HepG2 (cell line): Measurements from ENCODE around the gene IP6K1. TPM values are rescaled to one million over a fixed set of nuclear protein-coding genes. Genes with fewer than 3 reads are reported as not detected.

ENCODE experiments used
- AGO2 ChIP-seq: fragments of 200-400 bp; formaldehyde crosslinking; optimal IDR thresholded peaks from 2 replicates; pipeline ENCODE3; 2017; ENCODE audit warnings: mild to moderate bottlenecking, low read depth, low read length, moderate library complexity
- ARNTL ChIP-seq: sonication (generic); formaldehyde crosslinking; IDR thresholded peaks from 2 replicates; pipeline ENCODE4 v1.4.0; 2020; ENCODE audit warnings: mild to moderate bottlenecking, missing genetic modification reagents
- CBX1 ChIP-seq: IDR thresholded peaks from one replicate; pipeline ENCODE4 v1.6.1; 2016; ENCODE audit warnings: antibody characterized with exemption, low read depth
- CEBPB ChIP-seq: IDR thresholded peaks from 2 replicates; pipeline ENCODE4 v1.6.1; 2011; ENCODE audit warnings: low read depth, low read length, improper control_type of control experiment, borderline replicate concordance
- CENPT ChIP-seq: sonication (generic); formaldehyde crosslinking; IDR thresholded peaks from 2 replicates; pipeline ENCODE4 v1.8.0; 2022; ENCODE audit warnings: low read depth, mild to moderate bottlenecking, moderate library complexity, missing genetic modification reagents
- CREB1 ChIP-seq, 2 experiments: fragments of 450-650 bp in 1 of 2; IDR thresholded peaks; 2 replicates each; pipeline ENCODE4 v1.6.1; 2016 to 2017; ENCODE audit warnings: control low read depth in 1 of 2, mild to moderate bottlenecking in 1 of 2, missing compliant biosample characterization in 1 of 2, missing genetic modification characterization in 1 of 2
- EED ChIP-seq: sonication (generic); formaldehyde crosslinking; IDR thresholded peaks from 2 replicates; pipeline ENCODE4 v1.5.0; 2020; ENCODE audit warnings: mild to moderate bottlenecking, missing genetic modification reagents
- IKZF4 ChIP-seq: sonication (generic); formaldehyde crosslinking; IDR thresholded peaks from 2 replicates; pipeline ENCODE4 v1.5.1; 2020; ENCODE audit warnings: borderline replicate concordance, mild to moderate bottlenecking, low read depth, missing genetic modification reagents; ENCODE audit errors: not compliant biosample characterization
- IRX3 ChIP-seq: sonication (generic); formaldehyde crosslinking; IDR thresholded peaks from 2 replicates; pipeline ENCODE4 v1.8.1; 2023; ENCODE audit warnings: mild to moderate bottlenecking, low read depth, missing genetic modification reagents, borderline replicate concordance
- ISL2 ChIP-seq: sonication (generic); formaldehyde crosslinking; IDR thresholded peaks from 2 replicates; pipeline ENCODE4 v1.5.0; 2020; ENCODE audit warnings: missing genetic modification reagents
- KDM5B ChIP-seq: sonication (generic); formaldehyde crosslinking; IDR thresholded peaks from 2 replicates; pipeline ENCODE4 v1.4.0; 2020; ENCODE audit warnings: missing genetic modification reagents, mild to moderate bottlenecking, borderline replicate concordance
- MED13 ChIP-seq: sonication (generic); formaldehyde crosslinking; IDR thresholded peaks from 2 replicates; pipeline ENCODE4 v1.5.0; 2020; ENCODE audit warnings: missing genetic modification reagents
- MTF1 ChIP-seq: sonication (generic); formaldehyde crosslinking; IDR thresholded peaks from 2 replicates; pipeline ENCODE4 v1.5.0; 2020; ENCODE audit warnings: missing genetic modification reagents
- MXI1 ChIP-seq: IDR thresholded peaks from 3 replicates; pipeline ENCODE4 v1.6.1; 2012; ENCODE audit warnings: low read depth, low read length, inconsistent platforms, borderline replicate concordance
- NRL ChIP-seq: sonication (generic); formaldehyde crosslinking; IDR thresholded peaks from 2 replicates; pipeline ENCODE4 v1.5.0; 2020; ENCODE audit warnings: missing genetic modification reagents, mild to moderate bottlenecking, moderate library complexity, borderline replicate concordance
- PHF5A ChIP-seq: IDR thresholded peaks from one replicate; pipeline ENCODE4 v1.6.1; 2018; ENCODE audit warnings: low read depth, missing genetic modification reagents; ENCODE audit not compliant: unreplicated experiment
- RXRA ChIP-seq: sonication (generic); formaldehyde crosslinking; IDR thresholded peaks from 2 replicates; pipeline ENCODE4 v1.5.1; 2020; ENCODE audit warnings: missing genetic modification reagents
- TSC22D2 ChIP-seq: sonication (generic); formaldehyde crosslinking; IDR thresholded peaks from 2 replicates; pipeline ENCODE4 v1.5.1; 2020; ENCODE audit warnings: missing genetic modification reagents, mild to moderate bottlenecking, borderline replicate concordance
- ZFAT ChIP-seq: sonication (generic); formaldehyde crosslinking; conservative IDR thresholded peaks from 2 replicates; pipeline ENCODE4 v1.8.1; 2023; ENCODE audit warnings: missing genetic modification reagents, inconsistent platforms
- ZNF225 ChIP-seq: sonication (generic); formaldehyde crosslinking; IDR thresholded peaks from 2 replicates; pipeline ENCODE4 v1.4.0; 2020; ENCODE audit warnings: mild to moderate bottlenecking, missing genetic modification reagents
- ZNF3 ChIP-seq: IDR thresholded peaks from 2 replicates; pipeline ENCODE4 v1.7.0; 2017; ENCODE audit warnings: inconsistent platforms
- ZNF678 ChIP-seq: sonication (generic); formaldehyde crosslinking; IDR thresholded peaks from 2 replicates; pipeline ENCODE4 v1.4.0; 2020; ENCODE audit warnings: mild to moderate bottlenecking, missing genetic modification reagents
- ZSCAN12 ChIP-seq: sonication (generic); formaldehyde crosslinking; IDR thresholded peaks from 2 replicates; pipeline ENCODE4 v1.9.0; 2021; ENCODE audit warnings: mild to moderate bottlenecking, missing genetic modification reagents
- ZSCAN20 ChIP-seq: sonication (generic); formaldehyde crosslinking; IDR thresholded peaks from 2 replicates; pipeline ENCODE4 v1.4.0; 2020; ENCODE audit warnings: missing genetic modification reagents, mild to moderate bottlenecking, borderline replicate concordance
- polyA plus RNA-seq, 8 experiments: library from polyadenylated mRNA; depleted of rRNA in 3 of 8; stranded (reverse) in 7 of 8; unstranded in 1 of 8; fragments of >200 nt; fragmentation: Illumina TruSeq in 4 of 8; extraction: Trizol in 4 of 8; gene quantifications; 2 replicates each; pipeline versions ENCODE4 v1.2.1 to v1.2.3, GENCODE V29; 2011 to 2016; ENCODE audit warnings: low read depth in 4 of 8, missing spikeins in 1 of 8, mixed read lengths in 1 of 8; ENCODE audit not compliant: insufficient read depth in 1 of 8
- total RNA-seq, 5 experiments: library from RNA; depleted of rRNA; stranded (reverse); fragments of >200 nt; fragmentation: Illumina TruSeq; extraction: Trizol; gene quantifications; 2 replicates each; pipeline ENCODE4 v1.2.3, GENCODE V29; 2016; ENCODE audit warnings: low read depth in 1 of 5
- TF ChIP-seq, protein P1 (sequence below): IDR thresholded peaks from 2 replicates; pipeline ENCODE4 v1.6.1; 2018; ENCODE audit warnings: missing genetic modification reagents, mild to moderate bottlenecking, missing compliant biosample characterization
- TF ChIP-seq, protein P2 (sequence below): IDR thresholded peaks from 2 replicates; pipeline ENCODE4 v1.6.1; 2016; ENCODE audit warnings: low read depth
- TF ChIP-seq, protein P3 (sequence below): sonication (generic); formaldehyde crosslinking; IDR thresholded peaks from 2 replicates; pipeline ENCODE4 v1.4.0; 2020; ENCODE audit warnings: missing genetic modification reagents

The IP6K1 gene
- total and polyA plus RNA-seq, 2 of the 13 experiments (the other 11 are each of a cell fraction or from before 2014, with no cell fraction given): 17.7 to 29.7 TPM

DNA sequence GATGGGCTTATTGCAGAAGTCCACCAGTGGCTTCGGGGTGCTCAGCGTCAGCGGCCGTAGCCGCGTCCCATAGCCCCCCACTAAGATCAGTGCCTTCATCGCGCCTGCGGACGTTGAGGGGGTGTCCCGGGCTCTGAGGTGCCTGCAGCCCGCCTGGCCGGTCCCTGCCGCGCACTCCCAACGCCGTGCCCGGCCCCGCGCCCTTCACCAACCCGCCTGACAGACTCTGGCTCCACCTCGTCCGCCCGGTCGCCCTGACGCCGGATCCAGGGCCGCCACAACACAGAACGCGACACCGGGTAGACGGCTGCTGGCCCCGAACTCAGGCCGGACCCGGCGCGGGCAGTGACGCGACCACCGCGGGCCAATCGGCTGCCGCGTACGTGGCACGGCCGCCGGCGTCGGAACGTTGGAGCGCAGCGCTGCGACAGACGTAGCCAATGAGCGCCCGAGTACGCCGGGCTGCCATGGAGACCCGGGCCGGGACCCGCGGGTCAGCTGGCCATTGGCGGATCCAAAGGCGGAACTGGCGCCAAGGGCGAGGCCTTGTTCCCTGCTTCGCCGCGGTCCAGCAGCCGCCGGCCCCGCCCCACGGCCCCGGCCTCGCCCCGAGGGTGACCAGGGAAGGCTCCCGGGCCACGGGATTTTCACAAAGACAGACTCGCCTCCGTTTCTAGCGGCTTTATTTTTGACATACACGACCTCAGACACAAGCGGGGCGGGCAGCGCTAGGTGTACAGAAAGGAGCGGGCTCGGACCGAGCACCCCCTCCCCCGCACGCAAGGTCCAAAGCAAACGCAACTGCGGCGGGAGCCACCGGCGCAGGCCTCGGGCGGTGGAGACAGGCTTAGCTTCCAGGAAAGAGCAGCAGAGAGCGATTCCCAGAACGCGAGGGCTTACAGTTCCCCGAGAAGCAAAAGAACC, 62.5 kb downstream of the IP6K1 start, which contains the start of gene GMPPB (continued):
- TF ChIP-seq, protein P1, sequence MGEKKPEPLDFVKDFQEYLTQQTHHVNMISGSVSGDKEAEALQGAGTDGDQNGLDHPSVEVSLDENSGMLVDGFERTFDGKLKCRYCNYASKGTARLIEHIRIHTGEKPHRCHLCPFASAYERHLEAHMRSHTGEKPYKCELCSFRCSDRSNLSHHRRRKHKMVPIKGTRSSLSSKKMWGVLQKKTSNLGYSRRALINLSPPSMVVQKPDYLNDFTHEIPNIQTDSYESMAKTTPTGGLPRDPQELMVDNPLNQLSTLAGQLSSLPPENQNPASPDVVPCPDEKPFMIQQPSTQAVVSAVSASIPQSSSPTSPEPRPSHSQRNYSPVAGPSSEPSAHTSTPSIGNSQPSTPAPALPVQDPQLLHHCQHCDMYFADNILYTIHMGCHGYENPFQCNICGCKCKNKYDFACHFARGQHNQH (CRISPR knock-in tag): no peak
- 0 out of 2 replicates have a peak, but pooled peaks have one; percentile 32 for TF ChIP-seq CENPT (CRISPR knock-in tag)
- TF ChIP-seq ZSCAN12 (CRISPR knock-in tag): no peak
- no peak for TF ChIP-seq TSC22D2 (CRISPR knock-in tag)
- peak; percentile 84; the same call in 1 of the 2 replicates for TF ChIP-seq NRL
- TF ChIP-seq, protein P2, sequence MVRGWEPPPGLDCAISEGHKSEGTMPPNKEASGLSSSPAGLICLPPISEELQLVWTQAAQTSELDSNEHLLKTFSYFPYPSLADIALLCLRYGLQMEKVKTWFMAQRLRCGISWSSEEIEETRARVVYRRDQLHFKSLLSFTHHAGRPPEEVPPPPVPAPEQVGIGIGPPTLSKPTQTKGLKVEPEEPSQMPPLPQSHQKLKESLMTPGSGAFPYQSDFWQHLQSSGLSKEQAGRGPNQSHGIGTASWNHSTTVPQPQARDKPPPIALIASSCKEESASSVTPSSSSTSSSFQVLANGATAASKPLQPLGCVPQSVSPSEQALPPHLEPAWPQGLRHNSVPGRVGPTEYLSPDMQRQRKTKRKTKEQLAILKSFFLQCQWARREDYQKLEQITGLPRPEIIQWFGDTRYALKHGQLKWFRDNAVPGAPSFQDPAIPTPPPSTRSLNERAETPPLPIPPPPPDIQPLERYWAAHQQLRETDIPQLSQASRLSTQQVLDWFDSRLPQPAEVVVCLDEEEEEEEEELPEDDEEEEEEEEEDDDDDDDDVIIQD (CRISPR knock-in tag): no peak
- peak; percentile 98 for TF ChIP-seq AGO2
- TF ChIP-seq PHF5A (CRISPR knock-in tag): peak; percentile 22
- TF ChIP-seq RXRA (CRISPR knock-in tag): peak; percentile 57; the same call in 1 of the 2 replicates
- TF ChIP-seq ARNTL (CRISPR knock-in tag): 0 out of 2 replicates have a peak, but pooled peaks have one; percentile 32
- TF ChIP-seq CBX1: no peak
- TF ChIP-seq ZNF678 (CRISPR knock-in tag): no peak
- peak; percentile 36; the same call in 1 of the 2 replicates for TF ChIP-seq EED (CRISPR knock-in tag)
- TF ChIP-seq ZNF225 (CRISPR knock-in tag): 0 out of 2 replicates have a peak, but pooled peaks have one; percentile 21
- TF ChIP-seq, protein P3, sequence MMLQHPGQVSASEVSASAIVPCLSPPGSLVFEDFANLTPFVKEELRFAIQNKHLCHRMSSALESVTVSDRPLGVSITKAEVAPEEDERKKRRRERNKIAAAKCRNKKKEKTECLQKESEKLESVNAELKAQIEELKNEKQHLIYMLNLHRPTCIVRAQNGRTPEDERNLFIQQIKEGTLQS (CRISPR knock-in tag): no peak
- TF ChIP-seq KDM5B (CRISPR knock-in tag): peak; percentile 89; the same call in 1 of the 2 replicates
- TF ChIP-seq ZSCAN20 (CRISPR knock-in tag): no peak
- TF ChIP-seq CEBPB: no peak
- TF ChIP-seq ISL2 (CRISPR knock-in tag): no peak
- TF ChIP-seq MED13 (CRISPR knock-in tag): peak; percentile 12; the same call in 1 of the 2 replicates
- no peak for TF ChIP-seq ZFAT
- peak; percentile 96 for TF ChIP-seq CREB1 (IDR thresholded peaks at IDR 0.05)
- peak; percentile 76; the same call in 1 of the 2 replicates for TF ChIP-seq CREB1 (CRISPR knock-in tag; IDR thresholded peaks at IDR 0.05)
- TF ChIP-seq IKZF4: no peak
- TF ChIP-seq MXI1: peak; percentile 55; the same call in 1 of the 3 replicates
- TF ChIP-seq ZNF3 (CRISPR knock-in tag): no peak
- TF ChIP-seq MTF1 (CRISPR knock-in tag): no peak
- TF ChIP-seq IRX3 (CRISPR knock-in tag): peak; percentile 7; the same call in 1 of the 2 replicates
